Myocyte (in vitro differentiated cells): Measurements from ENCODE around the gene PIKFYVE. TPM values are rescaled to one million over a fixed set of nuclear protein-coding genes. Genes with fewer than 3 reads are reported as not detected.
"Not testable (repeated sequence)": the region's sequence is repeated elsewhere in the genome, so short reads cannot be mapped to it uniquely, and the experiment has no call there.

ENCODE experiments used
- DNase-seq: peaks from one replicate; pipeline ENCODE4 v3.0.0-alpha.2; 2012; ENCODE audit warnings: low read depth
- total RNA-seq: library from RNA; depleted of rRNA; stranded (reverse); fragments of >200 nt; gene quantifications from 2 replicates; pipeline ENCODE4 v1.2.3, GENCODE V29; 2014

Gene PIKFYVE
- total RNA-seq, 1 donor from 2014 or later, result 24.2 TPM

GRCh38 chr2:208297961-208298360, 31.9 kb downstream of the PIKFYVE start:
- DNase-seq, result no peak

GRCh38 chr2:208300847-208301618, 35.0 kb downstream of the PIKFYVE start:
- DNase-seq, result no peak

DNA sequence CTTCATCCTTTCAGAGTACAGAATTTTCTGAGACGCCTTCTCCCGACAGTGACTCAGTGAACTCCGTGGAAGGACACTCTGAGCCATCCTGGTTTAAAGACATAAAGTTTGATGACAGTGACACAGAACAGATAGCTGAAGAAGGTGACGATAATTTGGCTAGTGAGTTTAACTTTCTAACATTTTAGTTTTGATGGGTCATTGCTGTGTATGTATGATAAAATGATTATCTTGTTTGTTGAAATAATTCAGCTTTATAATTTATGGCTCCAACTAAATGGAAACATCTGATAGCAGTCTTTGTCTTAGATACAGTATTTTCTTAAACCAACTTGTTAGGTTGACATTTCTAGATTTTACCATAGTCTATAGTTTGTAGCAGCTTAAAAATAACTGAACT, 38.1 kb downstream of the PIKFYVE start:
- no peak for DNase-seq

DNA sequence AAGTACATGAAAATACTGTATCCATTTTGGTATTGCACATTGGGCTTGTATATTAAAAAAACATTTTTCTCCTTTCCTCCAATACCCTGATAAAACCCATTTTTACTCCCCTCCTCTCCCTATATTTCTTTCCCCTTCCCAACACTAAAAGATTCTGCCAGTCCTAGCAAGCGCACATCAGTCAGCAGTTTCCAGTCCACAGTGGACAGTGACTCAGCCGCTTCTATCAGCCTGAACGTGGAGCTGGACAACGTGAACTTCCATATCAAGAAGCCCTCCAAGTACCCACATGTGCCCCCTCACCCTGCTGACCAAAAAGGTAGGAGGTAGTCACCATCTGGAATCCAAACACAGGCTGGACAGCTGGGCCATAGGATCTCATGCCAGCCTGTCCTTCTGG, 38.6 kb downstream of the PIKFYVE start:
- no peak for DNase-seq

DNA sequence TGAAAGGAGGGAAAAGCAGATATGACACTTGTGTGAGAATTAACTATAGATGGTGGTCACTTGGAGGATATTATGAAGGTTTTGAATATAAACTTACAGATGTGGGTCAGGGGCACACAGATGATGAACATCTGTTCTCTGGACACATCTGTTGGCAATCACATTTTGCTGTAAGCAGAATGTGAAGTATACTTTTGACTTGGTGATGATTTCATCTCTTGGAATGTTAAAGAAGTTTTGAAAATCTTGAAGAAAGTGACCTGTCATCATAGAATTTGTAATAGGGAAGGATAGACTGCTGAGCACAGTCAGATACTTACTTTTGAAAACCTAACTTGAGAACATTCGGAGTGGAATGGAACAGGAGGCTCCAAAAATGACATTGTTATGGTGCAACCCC, 40.2 kb downstream of the PIKFYVE start:
- no peak for DNase-seq

DNA sequence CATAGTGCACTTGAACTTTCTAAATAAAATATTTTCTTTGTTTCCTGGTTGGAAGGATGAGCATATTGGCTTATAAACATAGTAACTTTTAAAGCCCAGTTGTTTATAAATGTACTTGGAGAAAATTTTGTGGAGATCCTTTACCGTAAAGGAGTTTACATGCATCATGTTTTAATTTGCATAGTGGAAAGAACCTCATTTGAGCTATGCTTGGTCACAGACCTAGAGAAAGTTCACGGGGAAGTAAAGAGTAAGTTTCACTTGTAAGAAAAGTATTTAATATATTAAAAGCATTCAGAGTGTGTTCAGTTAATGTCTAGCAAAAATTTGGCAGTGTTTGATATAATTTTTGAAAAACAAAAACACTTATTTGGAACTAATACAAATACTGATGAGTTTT, 45.3 kb downstream of the PIKFYVE start:
- DNase-seq, result no peak

DNA sequence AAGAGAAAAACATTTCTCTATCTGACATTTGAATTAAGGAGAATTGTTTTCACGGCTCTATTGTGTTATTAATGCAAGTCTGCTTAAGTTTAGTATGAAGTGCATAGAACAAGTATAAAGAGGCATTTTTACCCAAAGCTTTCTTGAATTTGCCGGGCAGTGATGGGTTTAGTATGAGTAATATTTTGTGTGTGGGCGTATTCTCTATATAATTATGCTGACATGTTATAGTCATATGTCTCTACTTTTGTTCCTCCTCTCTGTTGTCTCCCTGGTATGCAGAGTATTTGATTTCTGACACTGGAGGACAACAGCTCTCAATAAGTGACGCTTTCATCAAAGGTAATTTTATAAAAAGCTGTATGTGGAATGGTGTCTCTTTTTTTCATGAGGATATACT, 45.9 kb downstream of the PIKFYVE start:
- no peak for DNase-seq

- peak; percentile 67 for DNase-seq
Measured at GRCh38 chr2:208315081-208315788, 49.2 kb downstream of the PIKFYVE start.

DNA sequence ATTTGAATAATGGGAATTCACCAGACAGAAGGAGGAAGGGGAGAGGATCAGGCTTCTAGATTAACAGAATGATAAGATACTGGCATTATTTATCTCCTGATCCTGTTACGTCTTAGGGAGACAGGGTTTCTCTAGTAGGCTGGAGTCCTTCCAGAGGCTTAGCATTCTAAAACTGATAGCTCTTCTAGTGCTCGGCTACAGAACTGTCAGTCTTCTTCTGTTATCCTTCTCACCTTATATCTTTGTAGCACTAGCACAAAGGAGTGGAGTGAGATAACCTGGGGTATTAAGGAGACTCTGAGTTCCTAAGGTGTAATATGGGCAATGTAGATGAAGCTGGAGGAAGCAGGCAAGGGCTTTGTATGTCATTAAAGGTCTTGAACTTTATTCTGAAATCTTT, 52.1 kb downstream of the PIKFYVE start:
- DNase-seq, result no peak

DNA sequence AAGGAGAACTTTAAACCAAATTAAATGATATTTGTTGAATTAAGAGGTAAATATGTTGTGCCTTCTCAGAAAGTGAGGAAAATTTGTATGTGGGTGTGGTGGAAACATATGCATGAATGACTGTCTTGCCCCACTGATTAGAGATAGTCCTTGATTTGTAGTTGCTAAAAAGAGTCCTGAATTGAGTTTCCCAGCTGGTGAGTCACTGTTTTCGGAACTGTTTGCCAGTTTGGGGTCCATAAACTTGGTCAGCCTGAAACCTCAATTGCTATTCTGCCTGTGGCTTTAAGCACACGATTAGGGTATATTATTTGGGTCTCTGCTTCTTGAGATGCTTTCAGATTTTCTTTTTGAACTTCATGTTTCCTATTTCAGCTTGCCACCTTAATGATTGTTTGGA, 53.3 kb downstream of the PIKFYVE start:
- peak; percentile 64 for DNase-seq

GRCh38 chr2:208320686-208321085, 54.6 kb downstream of the PIKFYVE start:
- peak; percentile 91 for DNase-seq

DNA sequence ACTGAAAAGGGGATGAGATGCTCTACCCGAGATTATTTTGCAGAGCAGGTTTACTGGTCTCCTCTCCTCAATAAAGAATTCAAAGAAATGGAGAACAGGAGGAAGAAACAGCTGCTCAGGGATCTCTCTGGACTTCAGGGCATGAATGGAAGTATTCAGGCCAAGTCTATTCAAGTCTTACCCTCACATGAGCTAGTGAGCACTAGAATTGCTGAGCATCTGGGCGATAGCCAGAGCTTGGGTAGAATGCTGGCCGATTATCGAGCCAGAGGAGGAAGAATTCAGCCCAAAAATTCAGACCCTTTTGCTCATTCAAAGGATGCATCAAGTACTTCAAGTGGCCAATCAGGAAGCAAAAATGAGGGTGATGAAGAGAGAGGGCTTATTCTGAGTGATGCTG, 60.0 kb downstream of the PIKFYVE start:
- DNase-seq, result no peak

DNA sequence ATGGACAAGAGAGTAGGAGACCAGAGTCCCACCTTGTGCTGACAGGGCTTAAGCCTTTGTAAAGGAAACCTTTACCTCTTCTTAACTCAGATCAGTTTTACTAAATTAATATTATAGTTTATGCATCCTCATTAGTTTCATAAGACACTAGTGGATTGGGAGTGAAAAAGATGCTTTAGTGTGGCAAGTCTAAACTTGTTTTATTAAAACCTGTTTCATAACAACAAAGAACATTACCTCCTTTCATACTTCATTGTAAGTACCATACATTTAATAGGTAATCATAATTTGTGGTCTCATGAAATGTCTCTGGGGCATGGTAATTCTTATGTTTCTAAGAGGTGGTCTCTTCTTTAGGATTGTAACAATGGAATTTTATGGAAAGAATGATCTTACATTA, 63.4 kb downstream of the PIKFYVE start:
- DNase-seq, result no peak

DNA sequence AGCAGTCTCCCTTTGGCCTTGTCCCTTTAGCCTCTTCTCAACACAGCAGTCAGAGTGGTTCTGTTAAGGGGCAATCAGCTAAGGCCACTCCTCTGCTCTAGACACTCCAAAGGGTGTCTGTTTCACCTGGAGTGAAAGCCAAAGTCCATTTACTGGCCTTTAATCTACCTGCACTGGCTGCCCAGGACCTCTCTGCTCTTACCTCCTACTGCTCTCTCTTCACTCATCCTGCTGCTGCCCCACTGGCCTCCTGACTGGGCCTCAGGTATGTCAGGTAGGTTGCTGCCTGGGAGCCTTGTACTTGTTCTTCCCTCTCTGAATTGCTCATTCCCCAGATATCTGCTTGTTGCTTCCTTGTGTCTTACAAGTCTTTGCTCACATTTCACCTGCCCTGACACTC, 68.2 kb downstream of the PIKFYVE start:
- DNase-seq, result no peak

DNA sequence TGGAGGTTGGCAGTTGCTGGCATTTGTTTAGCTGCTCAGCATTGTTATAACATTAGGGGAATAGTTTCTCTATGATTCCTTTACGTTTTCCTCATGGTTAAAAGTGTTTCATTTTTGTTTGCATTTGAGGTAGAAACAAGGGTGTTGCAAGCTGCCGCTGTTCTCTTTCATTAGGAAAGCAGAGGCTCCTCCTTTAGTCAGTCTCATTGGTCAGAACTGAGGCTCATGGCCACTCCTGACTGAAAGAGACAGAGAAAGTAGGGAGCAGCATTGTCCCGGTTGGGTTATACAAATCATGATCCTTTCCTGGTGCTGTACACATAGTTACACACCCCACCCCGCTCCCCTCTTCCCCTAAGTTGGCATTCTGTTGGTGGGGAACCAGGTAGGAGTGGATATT, 80.7 kb downstream of the PIKFYVE start:
- DNase-seq, result no peak

DNA sequence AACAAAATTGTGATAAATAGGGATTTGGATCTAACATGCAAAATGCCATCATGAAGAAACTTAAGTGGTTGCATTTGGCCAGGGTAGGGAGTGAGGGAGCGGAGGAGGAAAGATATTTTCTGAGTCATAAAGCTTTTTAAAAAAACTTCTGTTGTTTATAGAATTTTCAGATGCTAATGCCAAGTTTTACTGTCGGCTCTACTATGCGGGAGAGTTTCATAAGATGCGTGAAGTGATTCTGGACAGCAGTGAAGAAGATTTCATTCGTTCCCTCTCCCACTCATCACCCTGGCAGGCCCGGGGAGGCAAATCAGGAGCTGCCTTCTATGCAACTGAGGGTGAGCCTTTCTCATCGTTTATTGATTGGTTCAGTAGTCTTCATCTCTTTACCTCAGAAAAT, 84.6 kb downstream of the PIKFYVE start:
- DNase-seq, result no peak

GRCh38 chr2:208352644-208353567, 86.9 kb downstream of the PIKFYVE start:
- no peak for DNase-seq

DNA sequence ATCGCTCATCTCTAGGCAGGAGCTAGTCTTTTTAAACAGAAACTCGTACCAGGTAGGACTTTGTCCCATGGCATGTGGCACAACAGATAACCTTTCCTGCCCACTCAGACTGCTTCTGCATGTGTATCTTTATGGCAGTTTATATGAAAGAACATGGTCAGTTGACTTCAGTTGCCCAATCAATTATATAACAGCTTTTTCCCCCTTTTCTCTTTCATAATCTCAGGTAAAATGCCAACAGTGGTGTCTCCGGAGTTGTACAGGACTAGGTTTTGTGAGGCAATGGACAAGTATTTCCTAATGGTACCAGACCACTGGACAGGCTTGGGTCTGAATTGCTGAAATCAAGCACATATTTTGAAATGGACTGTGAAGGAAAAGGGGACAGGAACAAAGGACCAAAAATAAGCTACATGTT, 88.9 kb downstream of the PIKFYVE start:
- DNase-seq, result no peak

DNA sequence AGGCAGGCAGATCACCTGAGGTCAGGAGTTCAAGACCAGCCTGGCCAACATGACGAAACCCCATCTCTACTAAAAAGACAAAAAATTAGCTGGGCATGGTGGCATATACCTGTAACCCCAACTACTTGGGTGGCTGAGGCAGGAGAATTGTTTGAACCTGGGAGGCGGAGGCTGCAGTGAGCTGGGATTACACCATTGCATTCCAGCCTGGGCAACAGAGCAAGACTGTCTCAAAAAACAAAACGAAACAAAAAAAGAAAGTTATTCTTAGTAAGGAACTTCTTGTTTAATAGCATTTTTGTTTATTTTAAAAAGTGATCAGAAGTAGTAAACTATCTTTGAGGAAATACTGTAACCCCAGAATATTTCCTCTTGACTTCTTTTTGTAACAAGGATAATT, 90.4 kb downstream of the PIKFYVE start:
- DNase-seq, result not testable (repeated sequence)

GRCh38 chr2:208356846-208357574, 91.0 kb downstream of the PIKFYVE start:
- no peak for DNase-seq
